Tibial artery (tissue), 4 donors: ENCODE measurements around the gene PEX19.
A peak's percentile ranks its signal among the peaks of the same experiment; 100 is the strongest.

ENCODE experiments used
- DNase-seq, 2 donors: peaks; one replicate each; pipeline ENCODE4 v3.0.0-alpha.2; 2019
- H3K27ac ChIP-seq, 2 donors: fragments of 200-600 bp; sonication (generic) in 1 of 2; 1 replicate in 1 of 2; 2 replicates in 1 of 2; pipeline ENCODE4 v1.5.1; 2018 to 2019; ENCODE audit warnings: mild to moderate bottlenecking in 1 of 2
- H3K27me3 ChIP-seq, 2 donors: fragments of 200-600 bp; sonication (generic) in 1 of 2; one replicate each; pipeline versions ENCODE4 v1.5.1 to v1.6.0; 2016 to 2019
- H3K36me3 ChIP-seq, 3 donors: fragments of 200-600 bp; sonication (generic) in 2 of 3; one replicate each; pipeline ENCODE4 v1.5.1; 2016 to 2019; ENCODE audit warnings: mild to moderate bottlenecking in 2 of 3
- H3K4me1 ChIP-seq, 4 donors: fragments of 200-600 bp; sonication (generic) in 2 of 4; 1 replicate in 3 of 4; 2 replicates in 1 of 4; pipeline ENCODE4 v1.5.1; 2016 to 2019
- H3K4me3 ChIP-seq, 2 donors: fragments of 200-600 bp; sonication (generic) in 1 of 2; 1 replicate in 1 of 2; 2 replicates in 1 of 2; pipeline ENCODE4 v1.5.1; 2018 to 2019; ENCODE audit warnings: mild to moderate bottlenecking in 2 of 2
- H3K9me3 ChIP-seq, 3 donors: fragments of 200-600 bp; sonication (generic) in 1 of 3; one replicate each; pipeline ENCODE4 v1.5.1; 2016 to 2019
- intact Hi-C: fragments of 100-400 bp; cut with DNase I; formaldehyde crosslinking; loops from one replicate; pipeline ENCODE4 v1.15.0; 2023; ENCODE audit warnings: low total_unique reads
- TF ChIP-seq, protein P1 (sequence below), 2 experiments: fragments of 200-600 bp in 1 of 2; fragments of 450-650 bp in 1 of 2; IDR thresholded peaks; one replicate each; pipeline ENCODE4 v1.5.1; 2017 to 2019; ENCODE audit warnings: antibody characterized with exemption in 2 of 2, mild to moderate bottlenecking in 1 of 2, moderate library complexity in 1 of 2

The PEX19 gene

DNA sequence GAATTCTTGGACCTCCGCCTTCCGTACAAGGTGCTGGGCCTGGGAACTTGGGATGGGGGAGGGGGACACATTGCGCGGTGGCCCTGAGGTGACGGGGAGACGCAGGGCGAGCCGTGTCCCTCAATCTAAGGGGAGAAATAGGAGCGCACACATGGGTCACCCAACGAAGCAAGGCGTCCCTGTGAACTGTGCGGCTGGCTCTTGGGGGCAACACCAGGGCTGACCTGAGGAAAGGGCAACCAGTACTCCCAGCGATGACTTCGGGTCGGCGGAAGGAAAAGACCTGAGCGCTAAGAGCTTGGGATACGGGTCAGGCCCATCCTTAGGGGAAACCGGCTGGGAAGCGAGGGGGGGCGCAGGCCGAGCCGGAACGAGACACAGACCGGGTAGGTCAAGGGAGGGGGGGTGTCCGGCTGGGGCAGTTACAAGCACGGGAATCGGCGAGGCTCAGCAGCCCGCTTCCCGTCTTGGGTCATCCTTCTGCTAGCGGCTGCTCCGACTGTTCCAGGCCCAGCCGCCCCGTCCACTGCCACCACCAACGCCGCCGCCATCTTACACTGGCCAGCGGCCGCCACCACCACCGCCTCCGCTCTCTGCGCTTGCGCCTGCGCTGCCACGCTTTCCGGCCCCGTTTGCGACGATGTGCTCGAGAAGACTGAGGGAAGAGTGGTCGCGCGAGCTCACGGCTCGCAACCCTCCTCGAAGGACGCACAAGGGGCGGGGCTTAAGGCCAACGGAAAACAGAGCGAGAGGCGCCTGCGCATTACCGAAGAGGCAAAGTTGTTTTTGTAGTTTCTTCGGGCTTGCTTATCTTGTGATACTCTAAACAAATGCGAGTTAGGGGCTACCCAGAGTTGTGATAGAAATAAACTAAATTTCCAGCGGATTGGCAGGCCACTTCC lies 22.8 kb downstream of the PEX19 start, which contains the start of gene DCAF8:
TSS of gene DCAF8 (minus strand) at position 657 of the 902 bp plus-strand sequence. CDS start 18,541 bp downstream, outside the sequence.
- peak within 1 kb of the TSS; percentile 95 to 99 for H3K27ac ChIP-seq
- H3K36me3 ChIP-seq, result no peaks in the 10 kb centered on the region
- DNase-seq, result peak; percentile 99
- TF ChIP-seq, protein P1, sequence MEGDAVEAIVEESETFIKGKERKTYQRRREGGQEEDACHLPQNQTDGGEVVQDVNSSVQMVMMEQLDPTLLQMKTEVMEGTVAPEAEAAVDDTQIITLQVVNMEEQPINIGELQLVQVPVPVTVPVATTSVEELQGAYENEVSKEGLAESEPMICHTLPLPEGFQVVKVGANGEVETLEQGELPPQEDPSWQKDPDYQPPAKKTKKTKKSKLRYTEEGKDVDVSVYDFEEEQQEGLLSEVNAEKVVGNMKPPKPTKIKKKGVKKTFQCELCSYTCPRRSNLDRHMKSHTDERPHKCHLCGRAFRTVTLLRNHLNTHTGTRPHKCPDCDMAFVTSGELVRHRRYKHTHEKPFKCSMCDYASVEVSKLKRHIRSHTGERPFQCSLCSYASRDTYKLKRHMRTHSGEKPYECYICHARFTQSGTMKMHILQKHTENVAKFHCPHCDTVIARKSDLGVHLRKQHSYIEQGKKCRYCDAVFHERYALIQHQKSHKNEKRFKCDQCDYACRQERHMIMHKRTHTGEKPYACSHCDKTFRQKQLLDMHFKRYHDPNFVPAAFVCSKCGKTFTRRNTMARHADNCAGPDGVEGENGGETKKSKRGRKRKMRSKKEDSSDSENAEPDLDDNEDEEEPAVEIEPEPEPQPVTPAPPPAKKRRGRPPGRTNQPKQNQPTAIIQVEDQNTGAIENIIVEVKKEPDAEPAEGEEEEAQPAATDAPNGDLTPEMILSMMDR (IDR thresholded peaks at IDR 0.05), result no peak
- no peaks in the 10 kb centered on the region for H3K9me3 ChIP-seq
- peaks cover 0 to 48% (median 27%) of the 10 kb centered on the region in 4 donors for H3K4me1 ChIP-seq
- peak within 1 kb of the TSS; percentile 95 to 97 for H3K4me3 ChIP-seq
- intact Hi-C loops, result no loop called here
- H3K27me3 ChIP-seq, result no peaks in the 10 kb centered on the region

DNA sequence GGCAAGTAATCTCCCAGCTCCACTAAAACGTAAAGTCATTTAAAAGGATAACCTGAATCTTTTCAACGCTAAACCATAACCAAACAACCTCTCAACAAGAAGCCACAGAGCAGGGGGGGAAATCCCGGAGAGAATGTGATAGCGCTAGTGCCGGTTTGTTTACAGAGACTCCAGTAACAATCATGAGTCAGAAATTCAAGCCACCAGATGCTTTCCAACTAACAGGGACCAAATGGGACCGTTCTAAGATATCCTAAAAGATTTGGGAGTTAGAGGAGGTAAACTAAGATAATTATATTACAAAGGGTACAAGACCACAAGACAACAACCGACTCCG lies 23.4 kb downstream of the PEX19 start:
- intact Hi-C loops, result no loop called here
- Histone ChIP-seq H3K4me1 (peaks cover 0 to 54% (median 32%) of the 10 kb centered on the region in 4 donors), H3K27me3 (no peaks in the 10 kb centered on the region), H3K4me3 (peak overlapping the region; percentile 95 to 97), H3K9me3 (no peaks in the 10 kb centered on the region), H3K36me3 (no peaks in the 10 kb centered on the region), H3K27ac (peak overlapping the region; percentile 95 to 99)
- peak in 1 of 2 donors; percentile 48 for DNase-seq
- TF ChIP-seq, protein P1 (IDR thresholded peaks at IDR 0.05), result no peak

DNA sequence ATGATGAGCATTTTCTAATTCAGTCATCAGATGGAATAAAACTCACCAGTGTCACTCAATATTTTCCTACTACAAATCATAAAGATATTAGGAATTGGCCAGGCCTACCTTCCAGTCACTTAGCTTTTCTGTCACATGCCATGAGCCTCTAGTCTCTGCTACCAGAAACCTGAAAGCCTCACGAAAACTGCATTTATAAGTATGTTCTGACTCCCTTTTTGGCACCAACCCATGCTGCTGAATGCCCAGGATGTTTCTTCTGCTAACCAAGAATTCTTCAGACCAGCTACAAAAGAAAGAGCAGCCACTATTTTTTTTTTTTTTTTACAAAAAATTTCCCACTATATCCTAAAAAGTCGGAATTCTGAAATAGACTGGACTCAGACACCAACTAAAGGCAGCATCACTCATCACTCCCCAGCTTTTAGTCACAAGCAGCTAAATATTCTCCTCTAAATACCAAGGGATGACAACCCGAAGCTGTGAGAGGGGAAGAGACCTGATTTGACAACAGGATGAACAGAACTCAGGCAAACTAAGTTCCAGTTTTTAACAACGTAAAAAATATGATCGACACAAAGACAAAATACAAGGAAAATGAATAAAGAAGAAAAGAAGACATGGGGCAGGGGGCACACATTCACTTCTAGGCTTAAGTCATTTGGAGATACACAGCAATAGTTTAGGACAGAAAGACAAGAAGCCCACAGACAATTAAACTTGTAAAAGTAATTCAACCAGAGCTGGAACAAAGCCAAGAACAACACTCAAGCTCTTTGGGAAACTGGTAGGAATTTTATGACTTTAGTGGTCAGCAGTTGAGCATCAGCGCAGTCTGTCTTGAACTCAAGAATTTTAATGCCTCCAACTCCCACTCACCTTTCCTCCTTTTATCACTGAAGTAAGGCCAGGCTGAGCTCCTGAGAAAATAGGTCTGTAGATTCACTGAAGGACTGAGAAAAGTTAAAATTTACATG lies 24.2 kb downstream of the PEX19 start:
- intact Hi-C loops, result no loop called here
- H3K9me3 ChIP-seq, result no peaks in the 10 kb centered on the region
- peak overlapping the region; percentile 95 to 97 for H3K4me3 ChIP-seq
- peaks cover 0 to 61% (median 35%) of the 10 kb centered on the region in 4 donors for H3K4me1 ChIP-seq
- H3K36me3 ChIP-seq, result no peaks in the 10 kb centered on the region
- DNase-seq, result no peak
- no peaks in the 10 kb centered on the region for H3K27me3 ChIP-seq
- TF ChIP-seq, protein P1 (IDR thresholded peaks at IDR 0.05), result no peak
- H3K27ac ChIP-seq, result peak overlapping the region; percentile 95 to 99

DNA sequence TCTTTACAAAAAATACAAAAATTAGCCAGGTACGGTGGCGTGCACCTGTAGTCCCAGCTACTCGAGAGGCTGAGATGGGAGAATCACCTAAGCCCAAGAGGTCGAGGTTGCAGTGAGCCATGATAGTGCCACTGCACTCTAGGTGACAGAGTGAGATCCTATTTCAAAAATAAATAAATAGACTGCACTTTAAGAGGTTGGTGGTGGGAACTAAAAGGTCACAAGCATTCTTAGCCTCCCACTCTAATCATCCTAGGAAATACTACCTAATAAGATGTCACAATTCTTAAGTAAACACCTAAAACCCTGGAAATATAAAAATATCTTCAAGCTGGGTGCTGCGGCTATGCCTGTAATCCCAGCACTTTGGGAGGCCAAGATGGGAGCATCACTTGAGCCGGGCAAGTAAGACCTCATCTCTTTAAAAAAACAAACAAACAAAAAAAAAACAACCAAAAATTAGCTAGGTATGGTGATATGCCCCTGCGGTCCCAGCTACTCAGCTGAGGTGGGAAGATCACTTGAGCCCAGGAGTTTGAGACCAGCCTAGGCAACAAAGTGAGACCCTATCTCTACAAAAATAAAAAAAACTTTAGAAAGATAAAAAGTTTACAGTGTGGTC lies 26.6 kb downstream of the PEX19 start:
- TF ChIP-seq, protein P1 (IDR thresholded peaks at IDR 0.05), result no peak
- Histone ChIP-seq H3K27ac (no peak overlapping the region), H3K4me1 (peaks cover 0 to 60% (median 35%) of the 10 kb centered on the region in 4 donors), H3K36me3 (no peaks in the 10 kb centered on the region), H3K4me3 (no peak overlapping the region), H3K27me3 (no peaks in the 10 kb centered on the region), H3K9me3 (no peaks in the 10 kb centered on the region)
- no peak for DNase-seq
- intact Hi-C loops, result loop anchor here (10.0 kb wide), 1 partner anchor 153 kb away; no protein-coding TSS in a partner anchor
